Cardiac muscle cell (in vitro differentiated cells and primary cell): Measurements from ENCODE around the gene CLMN. TPM values are rescaled to one million over a fixed set of nuclear protein-coding genes. Genes with fewer than 3 reads are reported as not detected.
"Not testable (repeated sequence)": the region's sequence is repeated elsewhere in the genome, so short reads cannot be mapped to it uniquely, and the experiment has no call there.

Source experiments
- DNase-seq, 2 donors: peaks; one replicate each; pipeline versions ENCODE4 v3.0.0 to v3.0.0-alpha.2; 2010 to 2017; ENCODE audit warnings: low read depth in 1 of 2, low spot score in 1 of 2
- H3K27ac ChIP-seq: fragments of 200-600 bp; sonication (generic); 2 replicates; pipeline ENCODE4 v1.5.1; 2016
- H3K27me3 ChIP-seq: fragments of 200-600 bp; sonication (generic); 2 replicates; pipeline ENCODE4 v1.6.0; 2016; ENCODE audit warnings: control low read depth
- H3K36me3 ChIP-seq: fragments of 200-600 bp; sonication (generic); 2 replicates; pipeline ENCODE4 v1.5.1; 2016; ENCODE audit warnings: control low read depth
- H3K4me1 ChIP-seq: fragments of 200-600 bp; sonication (generic); 2 replicates; pipeline ENCODE4 v1.8.1; 2017; ENCODE audit warnings: low read depth, mild to moderate bottlenecking, mixed run types
- H3K4me3 ChIP-seq: fragments of 200-600 bp; sonication (generic); 2 replicates; pipeline ENCODE4 v1.5.1; 2016; ENCODE audit warnings: mild to moderate bottlenecking
- H3K9me3 ChIP-seq: fragments of 200-600 bp; sonication (generic); 2 replicates; pipeline ENCODE4 v1.5.1; 2017; ENCODE audit warnings: low read depth, mild to moderate bottlenecking, control low read depth
- polyA plus RNA-seq: library from polyadenylated mRNA; unstranded; fragments of >200 nt; fragmentation: Nextera tagmentation; extraction: Ambion mirVana; gene quantifications from 2 replicates; pipeline ENCODE4 v1.2.1, GENCODE V29; 2016
- total RNA-seq: library from RNA; depleted of rRNA; stranded (reverse); fragments of >200 nt; gene quantifications from 2 replicates; pipeline ENCODE4 v1.2.3, GENCODE V29; 2016
- TF ChIP-seq, protein P1 (sequence below): IDR thresholded peaks from 2 replicates; pipeline ENCODE4 v1.5.1; 2012; ENCODE audit warnings: low read depth, mild to moderate bottlenecking, low read length

The CLMN gene
- total and polyA plus RNA-seq, 2 experiments from 2014 or later = 0.98 to 1.3 TPM

DNA sequence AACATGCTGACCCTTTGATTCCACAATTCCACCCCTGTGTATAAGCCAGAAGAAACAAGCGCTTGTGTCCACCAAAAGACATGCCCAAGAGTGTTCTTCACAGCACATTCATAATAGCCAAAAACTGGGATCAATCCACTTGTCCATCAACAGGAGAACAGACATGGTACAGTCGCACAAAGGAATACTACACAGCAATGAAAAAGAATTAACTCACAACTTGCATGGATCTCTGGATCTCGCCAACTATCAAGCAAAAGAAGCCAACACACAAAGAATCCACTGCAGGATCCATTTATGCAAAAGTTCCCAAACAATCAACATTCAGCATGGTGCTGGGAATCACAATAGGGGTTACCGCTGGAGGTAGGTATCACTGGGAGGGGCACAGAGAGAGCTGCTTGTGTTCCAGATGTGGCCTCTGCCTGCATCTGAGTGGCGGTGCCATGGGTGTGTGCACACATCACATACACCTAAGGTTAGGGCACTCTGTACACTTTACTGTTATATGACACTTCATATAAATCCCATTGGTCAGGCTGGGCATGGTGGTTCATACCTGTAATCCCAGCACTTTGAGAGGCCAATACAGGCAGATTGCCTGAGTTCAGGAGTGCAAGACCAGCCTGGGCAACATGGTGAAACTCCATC lies 30.9 kb downstream of the CLMN start:
- H3K27ac ChIP-seq = no peak overlapping the region
- no peaks in the 10 kb centered on the region for H3K9me3 ChIP-seq
- peaks cover 2% of the 10 kb centered on the region for H3K27me3 ChIP-seq
- H3K36me3 ChIP-seq = no peaks in the 10 kb centered on the region
- H3K4me3 ChIP-seq = no peak overlapping the region
- DNase-seq = no peak
- TF ChIP-seq, protein P1, sequence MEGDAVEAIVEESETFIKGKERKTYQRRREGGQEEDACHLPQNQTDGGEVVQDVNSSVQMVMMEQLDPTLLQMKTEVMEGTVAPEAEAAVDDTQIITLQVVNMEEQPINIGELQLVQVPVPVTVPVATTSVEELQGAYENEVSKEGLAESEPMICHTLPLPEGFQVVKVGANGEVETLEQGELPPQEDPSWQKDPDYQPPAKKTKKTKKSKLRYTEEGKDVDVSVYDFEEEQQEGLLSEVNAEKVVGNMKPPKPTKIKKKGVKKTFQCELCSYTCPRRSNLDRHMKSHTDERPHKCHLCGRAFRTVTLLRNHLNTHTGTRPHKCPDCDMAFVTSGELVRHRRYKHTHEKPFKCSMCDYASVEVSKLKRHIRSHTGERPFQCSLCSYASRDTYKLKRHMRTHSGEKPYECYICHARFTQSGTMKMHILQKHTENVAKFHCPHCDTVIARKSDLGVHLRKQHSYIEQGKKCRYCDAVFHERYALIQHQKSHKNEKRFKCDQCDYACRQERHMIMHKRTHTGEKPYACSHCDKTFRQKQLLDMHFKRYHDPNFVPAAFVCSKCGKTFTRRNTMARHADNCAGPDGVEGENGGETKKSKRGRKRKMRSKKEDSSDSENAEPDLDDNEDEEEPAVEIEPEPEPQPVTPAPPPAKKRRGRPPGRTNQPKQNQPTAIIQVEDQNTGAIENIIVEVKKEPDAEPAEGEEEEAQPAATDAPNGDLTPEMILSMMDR = no peak
- H3K4me1 ChIP-seq = no peaks in the 10 kb centered on the region

DNA sequence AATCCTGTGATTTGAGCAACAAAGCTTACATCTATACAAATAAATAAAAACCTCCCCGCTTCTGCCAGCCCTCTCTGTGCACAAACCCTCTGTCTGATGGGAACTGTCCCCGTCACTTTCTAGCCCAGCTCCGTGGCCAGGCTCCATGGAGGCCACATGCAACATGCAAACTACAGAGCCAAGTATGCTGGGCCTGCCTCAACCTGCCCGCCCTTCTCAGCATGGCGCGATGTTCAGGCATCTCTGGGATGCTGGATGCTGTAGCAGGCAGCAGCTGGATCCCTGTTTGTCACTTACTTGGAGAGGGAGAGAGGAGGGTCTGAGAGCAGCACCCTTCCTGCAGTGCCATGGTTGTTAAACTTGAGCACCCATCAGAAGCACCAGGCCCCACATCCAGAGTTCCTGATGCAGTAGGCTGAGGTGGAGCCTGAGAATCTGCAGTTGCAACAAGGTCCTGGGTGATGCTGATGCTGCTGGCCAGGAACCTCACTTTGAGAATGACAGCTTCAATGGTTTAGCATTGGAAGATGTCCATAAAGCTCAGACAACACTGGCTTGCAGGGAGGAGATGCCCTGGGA lies 32.4 kb downstream of the CLMN start:
- DNase-seq = no peak
- TF ChIP-seq, protein P1 = no peak

DNA sequence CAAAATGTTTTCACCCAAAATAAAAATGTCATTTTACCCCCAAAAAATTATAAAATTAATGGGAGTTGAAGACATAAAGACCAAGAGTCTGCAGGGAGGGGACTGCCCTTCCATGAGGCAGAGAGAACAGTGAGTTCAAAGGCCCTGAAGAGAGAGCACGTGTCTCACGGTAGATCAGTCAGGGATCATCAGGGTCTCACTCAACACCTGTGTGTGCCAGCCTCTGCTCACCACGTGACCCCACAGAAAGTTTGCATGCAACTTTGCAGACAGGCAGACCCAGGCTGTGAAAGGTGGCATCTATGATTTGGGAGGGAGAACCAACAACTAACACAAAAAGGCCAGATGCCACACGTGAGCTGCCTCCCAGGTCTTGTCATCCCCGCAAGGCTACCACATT lies 33.1 kb downstream of the CLMN start:
- no peak overlapping the region for H3K4me3 ChIP-seq
- H3K27me3 ChIP-seq = peaks cover 2% of the 10 kb centered on the region
- TF ChIP-seq, protein P1 = no peak
- H3K36me3 ChIP-seq = no peaks in the 10 kb centered on the region
- no peak for DNase-seq
- H3K4me1 ChIP-seq = no peaks in the 10 kb centered on the region
- H3K9me3 ChIP-seq = no peaks in the 10 kb centered on the region
- H3K27ac ChIP-seq = no peak overlapping the region

More for the DNA sequence above, 32.4 kb downstream of the CLMN start:
- H3K4me1 ChIP-seq = no peaks in the 10 kb centered on the region
- H3K36me3 ChIP-seq = no peaks in the 10 kb centered on the region
- peaks cover 2% of the 10 kb centered on the region for H3K27me3 ChIP-seq
- no peak overlapping the region for H3K27ac ChIP-seq
- H3K4me3 ChIP-seq = no peak overlapping the region
- no peaks in the 10 kb centered on the region for H3K9me3 ChIP-seq

DNA sequence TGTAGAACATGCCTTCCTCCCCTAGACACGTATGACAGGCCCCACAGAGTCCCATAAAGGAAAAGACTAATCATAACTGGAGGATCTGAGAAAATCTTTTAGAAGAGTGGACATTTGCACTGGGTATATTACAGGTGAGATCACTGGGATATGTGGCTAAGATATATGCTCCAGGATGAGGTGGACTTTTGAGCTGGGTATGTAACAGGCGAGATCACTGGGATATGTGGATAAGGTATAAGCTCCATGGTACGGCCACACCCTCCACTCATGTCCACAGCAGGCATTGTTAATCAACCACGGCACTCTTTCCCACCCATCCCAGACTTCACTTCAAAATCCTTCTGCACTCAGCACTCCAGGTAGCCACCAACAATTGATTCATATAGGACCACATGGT lies 34.1 kb downstream of the CLMN start:
- Histone ChIP-seq H3K27ac (no peak overlapping the region), H3K4me3 (no peak overlapping the region), H3K36me3 (no peaks in the 10 kb centered on the region), H3K27me3 (no peaks in the 10 kb centered on the region), H3K9me3 (no peaks in the 10 kb centered on the region), H3K4me1 (no peaks in the 10 kb centered on the region)
- TF ChIP-seq, protein P1 = no peak
- no peak for DNase-seq

DNA sequence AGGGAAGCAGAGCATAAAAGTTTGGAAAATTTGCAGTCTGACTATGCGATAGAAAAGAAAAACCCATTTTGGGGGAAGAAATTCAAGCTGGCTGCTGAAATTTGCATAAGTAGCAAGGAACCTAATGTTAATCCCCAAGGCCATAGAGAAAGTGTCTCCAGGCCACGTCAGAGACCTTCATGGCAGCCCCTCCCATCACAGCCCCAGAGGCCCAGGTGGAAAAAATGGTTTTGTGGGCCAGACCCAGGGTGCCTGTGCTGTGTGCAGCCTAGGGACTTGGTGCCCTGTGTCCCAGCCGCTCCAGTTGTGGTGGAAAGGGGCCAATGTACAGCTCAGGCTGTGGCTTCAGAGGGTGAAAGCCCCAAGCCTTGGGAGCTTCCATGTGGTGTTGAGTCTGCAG lies 35.9 kb downstream of the CLMN start:
- H3K9me3 ChIP-seq, H3K4me3 ChIP-seq, H3K36me3 ChIP-seq, H3K27ac ChIP-seq, H3K27me3 ChIP-seq, H3K4me1 ChIP-seq, DNase-seq: not testable (repeated sequence)

DNA sequence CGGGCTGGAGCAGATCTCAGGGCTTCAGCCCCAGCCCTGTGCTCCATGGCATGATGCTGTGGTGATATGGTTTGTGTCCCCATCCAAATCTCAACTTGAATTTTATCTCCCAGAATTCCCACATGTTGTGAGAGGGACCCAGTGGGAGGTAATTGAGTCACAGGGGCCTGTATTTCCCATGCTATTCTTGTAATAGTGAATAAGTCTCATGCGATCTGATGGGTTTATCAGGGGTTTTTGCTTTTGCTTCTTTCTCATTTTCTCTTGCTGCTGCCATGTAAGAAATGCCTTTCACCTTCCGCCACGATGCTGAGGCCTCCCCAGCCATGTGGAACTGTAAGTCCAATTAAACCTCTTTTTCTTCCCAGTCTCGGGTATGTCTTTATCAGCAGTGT lies 36.7 kb downstream of the CLMN start:
- not testable (repeated sequence) for H3K36me3 ChIP-seq, H3K4me1 ChIP-seq, H3K9me3 ChIP-seq, H3K27me3 ChIP-seq, H3K27ac ChIP-seq, H3K4me3 ChIP-seq, DNase-seq
